ENCODE measurements around the gene KLHL7. TPM values are rescaled to one million over a fixed set of nuclear protein-coding genes. Genes with fewer than 3 reads are reported as not detected.
A peak's percentile ranks its signal among the peaks of the same experiment; 100 is the strongest.

KLHL7 gene
- total and polyA plus RNA-seq, 12 donors = 27.1 to 159 (median 138) TPM

DNA sequence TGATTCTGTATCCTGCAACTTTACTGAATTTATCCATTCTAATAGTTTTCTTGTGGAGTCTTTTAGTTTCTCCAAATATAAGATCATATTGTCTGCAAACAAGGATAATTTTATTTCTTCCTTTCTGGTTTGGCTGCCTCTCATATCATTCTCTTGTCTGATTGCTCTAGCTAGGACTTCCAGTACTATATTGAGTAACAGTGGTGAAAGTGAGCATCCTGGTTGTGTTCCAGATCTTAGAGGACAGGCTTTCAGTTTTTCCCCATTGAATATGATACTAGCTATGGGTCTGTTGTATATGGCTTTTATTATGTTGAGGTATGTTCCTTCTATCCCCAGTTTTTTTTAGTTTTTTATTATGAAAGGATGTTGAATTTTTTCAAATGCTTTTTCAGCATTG, 28.2 kb downstream of the KLHL7 start:
- Histone ChIP-seq H3K27me3 (no peaks in the 10 kb centered on the region), H3K9me3 (peaks cover 0 to 15% (median 0%) of the 10 kb centered on the region in 11 donors), H3K4me1 (peaks cover 0 to 30% (median 11%) of the 10 kb centered on the region in 9 donors), H3K27ac (peak overlapping the region in 4 of 10 donors; percentile 5 to 41 (median 24)), H3K36me3 (peaks cover 0 to 33% (median 5%) of the 10 kb centered on the region in 9 donors), H3K4me3 (no peak overlapping the region)
- intact Hi-C loops (cut with DNase I) = loop anchor here in 2 of 10 donors (5.0 kb wide), 2 partner anchors 34 to 39 kb away; no protein-coding TSS in a partner anchor
- DNase-seq (no peak), ATAC-seq (peak in 1 of 8 donors; percentile 41)
- TF ChIP-seq, protein P1, sequence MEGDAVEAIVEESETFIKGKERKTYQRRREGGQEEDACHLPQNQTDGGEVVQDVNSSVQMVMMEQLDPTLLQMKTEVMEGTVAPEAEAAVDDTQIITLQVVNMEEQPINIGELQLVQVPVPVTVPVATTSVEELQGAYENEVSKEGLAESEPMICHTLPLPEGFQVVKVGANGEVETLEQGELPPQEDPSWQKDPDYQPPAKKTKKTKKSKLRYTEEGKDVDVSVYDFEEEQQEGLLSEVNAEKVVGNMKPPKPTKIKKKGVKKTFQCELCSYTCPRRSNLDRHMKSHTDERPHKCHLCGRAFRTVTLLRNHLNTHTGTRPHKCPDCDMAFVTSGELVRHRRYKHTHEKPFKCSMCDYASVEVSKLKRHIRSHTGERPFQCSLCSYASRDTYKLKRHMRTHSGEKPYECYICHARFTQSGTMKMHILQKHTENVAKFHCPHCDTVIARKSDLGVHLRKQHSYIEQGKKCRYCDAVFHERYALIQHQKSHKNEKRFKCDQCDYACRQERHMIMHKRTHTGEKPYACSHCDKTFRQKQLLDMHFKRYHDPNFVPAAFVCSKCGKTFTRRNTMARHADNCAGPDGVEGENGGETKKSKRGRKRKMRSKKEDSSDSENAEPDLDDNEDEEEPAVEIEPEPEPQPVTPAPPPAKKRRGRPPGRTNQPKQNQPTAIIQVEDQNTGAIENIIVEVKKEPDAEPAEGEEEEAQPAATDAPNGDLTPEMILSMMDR (IDR thresholded peaks at IDR 0.05) = no peak

- 51 to 60% methylated on average over 1 of the region's 1 CpG for WGBS, 2 donors
- no peak overlapping the region for H3K27ac ChIP-seq
- ATAC-seq = peak in 1 of 8 donors; percentile 29
- no peak overlapping the region for H3K4me3 ChIP-seq
- no peak for DNase-seq
- intact Hi-C loops (cut with DNase I) = no loop called here
- H3K36me3 ChIP-seq = peaks cover 0 to 17% (median 3%) of the 10 kb centered on the region in 9 donors
- peaks cover 0 to 21% (median 8%) of the 10 kb centered on the region in 9 donors for H3K4me1 ChIP-seq
- peaks cover 0 to 15% (median 0%) of the 10 kb centered on the region in 11 donors for H3K9me3 ChIP-seq
- TF ChIP-seq, protein P1 (IDR thresholded peaks at IDR 0.05) = no peak
- no peaks in the 10 kb centered on the region for H3K27me3 ChIP-seq
These were observed 30.2 kb downstream of the KLHL7 start for GRCh38 chr7:23135755-23136154.

GRCh38 chr7:23136216-23136615, 30.6 kb downstream of the KLHL7 start:
- WGBS, 2 donors = 35 to 57% methylated on average over 1 of the region's 1 CpG

DNA sequence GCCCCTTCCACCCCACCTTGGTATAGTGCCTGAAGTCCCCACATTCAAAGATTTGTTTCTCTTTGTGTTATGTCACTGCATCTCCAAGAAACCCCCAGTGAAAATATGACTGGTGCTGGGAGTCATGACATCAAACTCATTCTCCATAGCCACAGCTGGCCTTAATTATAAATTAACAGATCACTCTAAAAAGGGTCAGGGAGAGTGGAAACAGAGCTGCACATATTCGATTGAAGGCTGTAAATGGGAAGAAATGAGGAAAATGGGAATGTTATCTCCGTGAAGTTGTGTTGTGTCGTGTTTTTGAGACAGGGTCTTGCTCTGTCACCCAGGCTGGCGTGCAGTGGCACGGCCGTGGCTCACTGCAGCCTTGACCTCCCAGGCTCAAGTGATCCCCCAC, 52.1 kb downstream of the KLHL7 start:
- Histone ChIP-seq H3K4me3 (no peak overlapping the region), H3K9me3 (no peaks in the 10 kb centered on the region), H3K36me3 (peaks cover 0 to 99% (median 24%) of the 10 kb centered on the region in 9 donors), H3K27ac (no peak overlapping the region), H3K27me3 (no peaks in the 10 kb centered on the region), H3K4me1 (peaks cover 0 to 11% (median 0%) of the 10 kb centered on the region in 9 donors)
- no peak for ATAC-seq
- intact Hi-C loops (cut with DNase I) = no loop called here
- TF ChIP-seq, protein P1 (IDR thresholded peaks at IDR 0.05) = no peak
- DNase-seq = no peak
- 80 to 86% methylated on average over 6 of the region's 6 CpGs for WGBS, 2 donors

More at GRCh38 chr7:23136216-23136615, 30.6 kb downstream of the KLHL7 start:
- H3K27me3 ChIP-seq = no peaks in the 10 kb centered on the region
- H3K4me1 ChIP-seq = peaks cover 0 to 21% (median 8%) of the 10 kb centered on the region in 9 donors
- peaks cover 0 to 15% (median 0%) of the 10 kb centered on the region in 11 donors for H3K9me3 ChIP-seq
- DNase-seq (no peak), ATAC-seq (no peak)
- intact Hi-C loops (cut with DNase I) = no loop called here
- H3K36me3 ChIP-seq = peaks cover 0 to 17% (median 6%) of the 10 kb centered on the region in 9 donors
- TF ChIP-seq, protein P1 (IDR thresholded peaks at IDR 0.05) = no peak
- H3K4me3 ChIP-seq = no peak overlapping the region
- no peak overlapping the region for H3K27ac ChIP-seq
